ENCODE measurements around the gene LRMDA.
"Not testable (repeated sequence)": the region's sequence is repeated elsewhere in the genome, so short reads cannot be mapped to it uniquely, and the experiment has no call there.

Gene LRMDA

GRCh38 chr10:75592791-75593643 lies 161.6 kb downstream of the LRMDA start:
- peak; percentile 85 for DNase-seq

GRCh38 chr10:75593692-75594556 lies 162.5 kb downstream of the LRMDA start:
- DNase-seq = peak; percentile 48

- DNase-seq = peak; percentile 92
These were observed 165.7 kb downstream of the LRMDA start for GRCh38 chr10:75596930-75597620.

GRCh38 chr10:75597773-75598440 lies 166.5 kb downstream of the LRMDA start:
- DNase-seq = peak; percentile 84

GRCh38 chr10:75598998-75599397 lies 167.6 kb downstream of the LRMDA start:
- DNase-seq = no peak

GRCh38 chr10:75599875-75600648 lies 168.6 kb downstream of the LRMDA start:
- DNase-seq = peak; percentile 75

- peak; percentile 55 for DNase-seq
These were observed 169.4 kb downstream of the LRMDA start for GRCh38 chr10:75600833-75601232.

GRCh38 chr10:75602341-75602740 lies 170.9 kb downstream of the LRMDA start:
- DNase-seq = no peak

GRCh38 chr10:75605096-75605495 lies 173.7 kb downstream of the LRMDA start:
- no peak for DNase-seq

GRCh38 chr10:75605795-75606194 lies 174.4 kb downstream of the LRMDA start:
- DNase-seq = not testable (repeated sequence)

GRCh38 chr10:75606203-75606779 lies 174.9 kb downstream of the LRMDA start:
- DNase-seq = no peak

- DNase-seq = no peak
These were observed 176.2 kb downstream of the LRMDA start for GRCh38 chr10:75607576-75607975.

- no peak for DNase-seq
These were observed 178.8 kb downstream of the LRMDA start for GRCh38 chr10:75610183-75610582.

- DNase-seq = no peak
These were observed 180.0 kb downstream of the LRMDA start for GRCh38 chr10:75611172-75611992.

GRCh38 chr10:75611993-75612372 lies 180.6 kb downstream of the LRMDA start:
- no peak for DNase-seq

- DNase-seq = no peak
These were observed 181.7 kb downstream of the LRMDA start for GRCh38 chr10:75612904-75613684.

- peak; percentile 38 for DNase-seq
These were observed 182.5 kb downstream of the LRMDA start for GRCh38 chr10:75613685-75614504.

GRCh38 chr10:75616076-75616475 lies 184.7 kb downstream of the LRMDA start:
- peak; percentile 40 for DNase-seq
